GM21528 (cell line): ENCODE results near the gene P2RY4.
"Not testable (repeated sequence)": the region's sequence is repeated elsewhere in the genome, so short reads cannot be mapped to it uniquely, and the experiment has no call there.

ENCODE experiments used
- ATAC-seq: cut with Tn5 transposase; IDR thresholded peaks from one replicate; pipeline ENCODE4 v1.9.1; 2021; ENCODE audit warnings: mild to moderate bottlenecking, moderate library complexity; ENCODE audit not compliant: unreplicated experiment, low FRiP score

The P2RY4 gene

DNA sequence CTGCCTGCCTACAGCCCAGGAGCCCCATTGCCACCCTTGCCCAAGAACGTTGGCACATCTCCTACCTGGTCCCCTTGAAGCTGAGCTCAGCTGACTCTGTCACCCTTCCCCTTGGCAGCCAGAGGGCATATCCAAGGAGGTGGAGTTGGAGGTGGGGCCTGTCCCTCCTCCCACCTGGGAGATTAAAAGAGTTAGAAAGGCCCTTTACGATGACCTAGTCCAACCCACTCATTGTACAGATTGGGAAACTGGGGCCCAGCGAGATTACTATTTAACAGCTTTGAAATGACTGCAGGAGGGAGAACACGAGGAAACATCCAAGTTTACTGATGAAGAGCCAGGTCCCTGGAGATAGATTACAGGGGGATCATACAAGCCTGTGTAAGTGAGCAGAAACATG, at the start of gene P2RY4:
Gene P2RY4, minus strand, starts transcription at position 101 of the 400 bp plus-strand sequence. CDS start 580 bp downstream, outside the sequence.
- no peak for ATAC-seq

DNA sequence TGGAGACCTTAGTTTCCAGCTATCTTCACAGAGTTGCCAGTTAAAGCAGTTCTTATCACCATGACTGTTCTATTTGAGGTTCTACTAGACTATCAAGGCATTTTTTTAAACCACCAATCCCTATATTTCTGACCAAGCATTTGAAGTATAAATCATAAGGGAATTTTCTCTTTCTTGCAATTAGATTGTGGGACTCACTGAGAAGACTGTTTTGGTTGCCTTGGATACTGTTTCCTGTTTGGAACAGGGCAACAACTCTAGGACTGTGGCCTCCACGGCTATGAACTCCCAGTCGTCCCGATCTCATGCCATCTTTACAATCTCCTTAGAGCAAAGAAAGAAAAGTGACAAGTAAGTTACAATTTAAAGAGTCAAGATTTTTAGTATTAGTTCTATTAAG, 41.7 kb upstream of the P2RY4 start:
- ATAC-seq = no peak

- ATAC-seq = no peak
Measured at GRCh38 chrX:70293621-70294020, 33.6 kb upstream of the P2RY4 start.

DNA sequence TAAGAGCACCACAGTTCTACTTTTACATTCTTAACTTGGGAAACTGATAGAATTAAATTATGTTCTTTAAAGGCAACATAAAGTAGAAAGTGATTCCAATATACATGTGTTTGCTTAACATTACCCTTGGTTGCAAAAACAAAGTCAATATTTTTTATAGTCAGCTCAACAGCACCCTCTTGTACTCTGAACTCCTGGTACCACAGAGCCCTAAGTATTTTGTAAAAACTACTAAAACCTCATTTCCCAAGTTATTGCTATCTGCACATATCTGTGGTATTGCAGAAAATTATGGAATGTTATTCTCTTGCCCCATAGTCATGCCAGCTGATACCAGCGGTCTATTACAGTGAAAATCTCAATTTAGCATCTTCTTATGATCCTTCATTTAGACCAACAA, 32.8 kb upstream of the P2RY4 start:
- ATAC-seq = no peak

DNA sequence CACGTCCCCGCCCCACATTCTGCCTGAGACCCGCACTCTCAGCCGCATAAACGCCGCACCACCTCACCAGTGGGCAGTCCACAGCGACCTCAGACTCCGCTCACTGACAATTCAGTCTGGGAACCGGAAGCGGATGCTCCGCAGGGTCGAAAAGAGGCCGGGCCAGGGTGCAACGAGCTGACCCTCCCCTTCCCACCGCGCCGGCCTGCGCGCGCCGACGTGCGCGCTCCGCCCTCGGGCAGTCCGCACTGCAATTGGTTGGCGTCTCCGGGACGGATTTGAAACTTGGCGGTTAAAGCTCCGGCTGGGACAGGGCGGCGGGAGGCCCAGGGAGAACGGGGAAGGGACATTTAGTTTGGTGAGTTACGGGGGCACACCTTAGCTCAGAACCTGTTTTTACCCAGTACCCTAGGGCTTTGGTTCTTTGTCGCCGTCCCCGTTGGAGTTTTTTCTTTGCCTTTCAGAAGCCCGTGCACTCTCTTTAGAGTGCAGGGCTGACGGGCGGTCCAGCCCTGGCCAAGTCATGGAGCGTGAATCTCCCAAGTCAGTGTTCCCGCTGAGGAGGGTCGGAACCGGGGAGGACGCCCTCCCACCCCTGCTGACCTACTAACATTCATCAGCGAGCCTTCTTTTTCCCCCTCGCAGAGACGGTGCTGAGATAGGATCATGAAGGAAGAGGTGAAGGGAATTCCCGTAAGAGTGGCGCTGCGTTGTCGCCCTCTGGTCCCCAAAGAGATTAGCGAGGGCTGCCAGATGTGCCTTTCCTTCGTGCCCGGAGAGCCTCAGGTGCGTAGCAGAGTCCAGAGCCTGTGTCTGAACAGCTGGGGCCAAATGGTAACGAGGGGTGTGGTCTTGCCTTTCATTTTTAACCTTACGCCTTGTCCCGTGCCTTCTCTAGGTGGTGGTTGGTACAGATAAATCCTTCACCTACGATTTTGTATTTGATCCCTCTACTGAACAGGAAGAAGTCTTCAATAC, 30.1 kb upstream of the P2RY4 start, which contains the start of the genes KIF4A and PDZD11:
Gene KIF4A, plus strand, starts transcription at position 312 of the 978 bp plus-strand sequence. Its CDS starts 355 bp downstream, at position 667.
Gene PDZD11, minus strand, starts transcription at position 135 of the 978 bp plus-strand sequence. CDS start 586 bp downstream, outside the sequence.
- peak; percentile 98 for ATAC-seq

DNA sequence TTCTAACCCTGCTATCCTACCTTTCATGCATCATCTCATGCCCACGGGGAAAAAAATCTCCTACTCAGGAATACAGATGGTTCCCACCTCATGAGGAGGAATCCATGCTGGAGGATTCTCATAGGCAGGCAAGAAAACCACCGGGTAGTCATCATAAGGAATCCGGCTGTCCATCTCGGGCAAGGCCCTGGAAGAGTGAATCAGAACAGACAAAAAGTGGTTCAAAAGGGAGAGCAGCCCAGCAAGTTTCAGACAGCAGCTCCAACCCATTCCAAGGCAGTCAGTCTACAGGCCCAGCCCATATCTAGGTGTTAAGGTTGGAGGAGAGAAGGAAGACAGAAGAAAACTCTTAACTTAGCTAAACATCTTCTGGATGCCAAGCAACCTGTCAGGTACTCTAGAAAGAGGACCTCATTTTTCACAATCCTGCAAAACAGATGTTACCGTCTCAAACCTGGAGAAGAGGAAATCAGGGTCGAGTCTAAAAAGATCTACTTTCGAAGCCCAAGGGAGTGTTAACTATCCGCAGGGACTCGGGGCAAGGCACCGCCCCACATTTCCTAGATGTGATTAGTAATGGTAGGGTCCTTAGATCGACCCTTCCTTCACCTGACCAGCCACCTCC, 29.3 kb upstream of the P2RY4 start:
- peak; percentile 19 for ATAC-seq

- ATAC-seq = no peak
Measured at GRCh38 chrX:70281951-70282350, 21.9 kb upstream of the P2RY4 start, which contains the start of gene RAB41. Gene RAB41, plus strand, starts transcription at chrX:70282172. Its CDS starts 46 bp downstream, at chrX:70282218.

DNA sequence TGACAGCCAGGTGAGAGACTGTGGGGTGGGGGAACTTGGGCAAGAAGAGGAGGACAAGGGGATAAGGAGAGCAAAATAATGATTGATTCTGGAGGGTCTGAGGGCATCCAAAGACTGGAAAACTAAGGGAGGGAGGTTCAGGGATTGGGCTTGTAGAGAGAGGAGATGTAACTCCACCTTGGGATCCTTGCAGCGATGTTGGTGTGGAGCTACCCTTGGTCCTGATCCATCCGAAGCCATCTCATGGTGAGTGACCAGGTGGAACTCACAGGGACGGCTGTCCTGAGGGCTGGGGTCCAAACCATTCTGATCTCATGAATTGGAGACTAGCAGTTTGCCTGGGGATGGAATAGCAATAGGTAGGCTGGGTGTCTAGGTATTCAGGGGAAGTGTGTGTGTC, 20.6 kb upstream of the P2RY4 start:
- ATAC-seq = no peak

GRCh38 chrX:70279081-70279480, 19.1 kb upstream of the P2RY4 start:
- ATAC-seq = no peak

DNA sequence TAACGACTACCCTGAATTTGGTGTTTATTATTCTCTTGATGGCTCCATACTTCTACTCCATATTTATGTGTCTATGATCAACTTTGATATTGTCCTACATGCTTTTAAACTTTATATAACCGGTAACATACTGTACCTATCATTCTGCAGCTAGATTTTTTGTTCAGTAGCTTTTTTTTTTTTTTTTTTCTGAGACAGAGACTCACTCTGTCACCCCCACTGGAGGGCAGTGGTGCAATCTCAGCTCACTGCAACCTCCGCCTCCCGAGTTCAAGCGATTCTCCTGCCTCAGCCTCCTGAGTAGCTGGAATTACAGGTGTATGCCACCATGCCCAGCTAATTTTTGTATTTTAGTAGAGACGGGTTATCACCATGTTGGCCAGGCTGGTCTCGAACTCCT, 14.0 kb upstream of the P2RY4 start:
- ATAC-seq = not testable (repeated sequence)

DNA sequence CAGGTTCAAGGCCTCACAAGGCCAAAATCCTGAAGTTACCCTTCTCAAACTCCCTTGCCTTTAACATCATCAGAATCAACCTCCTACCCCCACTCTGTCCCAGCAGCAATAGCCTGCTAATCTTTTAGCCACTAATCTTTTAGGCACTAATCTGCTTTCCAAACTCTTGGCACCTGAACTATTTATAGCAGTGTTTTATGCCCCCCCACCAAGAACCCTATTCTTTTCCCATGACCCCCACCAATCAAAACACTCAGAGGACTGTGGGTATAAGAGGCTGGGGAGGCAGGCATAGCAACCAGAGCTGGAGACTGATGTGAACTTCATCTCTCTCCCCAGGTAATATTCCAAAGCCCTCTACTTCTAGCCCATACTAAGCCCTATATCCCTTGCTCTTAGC, 8.0 kb upstream of the P2RY4 start, which contains the start of gene ARR3:
Gene ARR3, plus strand, starts transcription at position 301 of the 400 bp plus-strand sequence. CDS start 1,052 bp downstream, outside the sequence.
- ATAC-seq = no peak

GRCh38 chrX:70264784-70265183, 4.8 kb upstream of the P2RY4 start:
- no peak for ATAC-seq

GRCh38 chrX:70262952-70263567, 3.1 kb upstream of the P2RY4 start:
- no peak for ATAC-seq

- no peak for ATAC-seq
Measured at GRCh38 chrX:70257423-70258288, 2.3 kb downstream of the P2RY4 start.

GRCh38 chrX:70255452-70255851, 4.6 kb downstream of the P2RY4 start:
- ATAC-seq = no peak

DNA sequence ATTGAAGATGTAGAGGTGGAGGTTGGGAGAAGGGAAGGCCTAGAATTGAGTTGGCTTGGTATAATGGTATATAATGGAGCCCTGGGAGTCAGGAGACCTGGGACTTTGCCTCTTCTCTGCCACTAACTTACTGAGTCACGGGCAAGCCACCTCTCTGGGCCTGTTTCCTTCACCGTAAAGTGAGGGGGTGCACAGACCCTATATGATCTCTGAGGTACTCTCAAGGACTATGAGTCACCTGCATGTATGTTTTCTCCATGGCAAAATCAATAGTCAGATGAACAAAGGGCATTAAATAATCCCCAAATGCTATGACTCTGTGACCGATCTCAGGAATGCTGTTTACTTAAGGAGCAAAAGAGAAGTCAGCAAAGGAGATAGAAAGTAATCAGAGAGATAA, 5.1 kb downstream of the P2RY4 start:
- ATAC-seq = no peak

DNA sequence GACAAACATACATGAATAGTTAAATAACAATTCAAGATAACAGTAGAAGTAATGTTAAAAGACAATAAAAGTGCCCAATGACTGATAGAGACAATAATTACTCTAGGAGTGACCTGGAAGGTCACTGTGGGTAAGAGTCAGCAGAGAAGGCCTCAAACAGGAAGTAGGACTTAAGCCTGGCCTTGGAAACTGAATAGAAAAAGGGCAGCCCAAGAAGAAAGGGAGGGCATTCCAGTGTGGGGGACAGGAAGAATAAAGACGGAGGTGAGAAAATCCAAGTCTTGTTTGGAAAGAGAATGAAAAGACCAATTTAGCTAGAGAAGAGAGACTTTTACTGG, 6.0 kb downstream of the P2RY4 start:
- ATAC-seq = no peak

DNA sequence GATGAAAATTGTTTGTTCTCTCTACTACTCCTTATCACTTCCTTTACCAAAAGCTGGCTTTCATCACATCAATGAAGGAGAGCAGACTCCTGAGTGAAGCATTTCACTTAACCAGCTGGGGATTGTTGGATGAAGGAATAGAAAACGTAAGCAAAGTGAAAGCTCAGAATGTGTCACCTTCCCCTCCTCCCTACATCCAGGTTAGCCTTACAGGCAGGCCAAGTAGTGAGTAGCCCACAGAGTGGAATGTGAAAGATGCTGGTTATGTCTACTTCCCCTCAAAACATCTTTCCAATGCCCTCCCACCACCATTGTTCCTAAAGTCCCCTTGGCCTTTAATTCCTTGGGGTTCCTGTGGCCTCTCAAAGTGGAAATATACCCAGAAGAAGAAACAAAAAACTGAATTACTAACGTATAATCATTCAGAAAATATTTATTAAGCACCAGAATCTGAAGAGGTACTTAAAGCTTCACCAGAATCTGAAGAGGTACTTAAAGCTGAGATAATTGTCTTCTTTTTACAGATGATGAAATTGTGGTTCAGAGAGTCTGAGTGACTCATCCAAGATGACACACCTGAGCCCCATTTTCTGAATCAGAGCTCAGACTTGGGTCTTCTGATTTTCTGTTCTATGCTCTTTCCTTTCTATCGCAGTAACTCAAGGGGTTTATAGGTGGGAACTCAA, 6.5 kb downstream of the P2RY4 start:
- ATAC-seq = no peak

GRCh38 chrX:70252491-70252890, 7.5 kb downstream of the P2RY4 start:
- ATAC-seq = no peak
